Activated naive CD8-positive, alpha-beta T cell treated with anti-CD3 and anti-CD28 coated beads, Interleukin-2, amount 50 U/mL, for 16 hours (primary cell): ENCODE measurements around the gene LATS2.

Experiments
- DNase-seq: peaks from one replicate; pipeline ENCODE4 v3.0.0-alpha.2; 2020; ENCODE audit warnings: low read depth, low spot score

LATS2 gene

GRCh38 chr13:21047591-21048282, 13.6 kb downstream of the LATS2 start:
- DNase-seq: no peak

DNA sequence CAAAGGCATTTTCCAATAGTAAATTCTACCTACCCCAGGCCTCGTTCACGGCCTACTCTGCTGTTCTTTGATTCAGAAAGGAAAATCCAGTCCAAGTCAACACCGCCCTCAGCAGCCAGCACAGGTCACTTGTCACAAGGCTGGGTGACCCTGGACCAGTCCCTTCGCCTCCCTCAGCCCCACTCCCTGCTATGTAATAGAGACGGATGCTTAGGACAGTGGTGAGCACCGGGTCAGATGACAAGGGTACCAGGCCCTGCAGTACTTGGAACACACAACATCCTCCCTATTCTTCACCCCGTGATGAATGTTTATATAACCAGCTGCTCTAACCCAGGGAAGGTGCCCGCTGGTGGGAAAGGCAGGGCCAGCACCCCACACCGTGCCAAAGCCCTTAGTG, 14.3 kb downstream of the LATS2 start:
- no peak for DNase-seq

GRCh38 chr13:21046203-21046602, 15.2 kb downstream of the LATS2 start:
- DNase-seq: no peak

- no peak for DNase-seq
These were observed 16.3 kb downstream of the LATS2 start for GRCh38 chr13:21045100-21045499.

GRCh38 chr13:21043898-21044297, 17.5 kb downstream of the LATS2 start:
- DNase-seq: no peak

DNA sequence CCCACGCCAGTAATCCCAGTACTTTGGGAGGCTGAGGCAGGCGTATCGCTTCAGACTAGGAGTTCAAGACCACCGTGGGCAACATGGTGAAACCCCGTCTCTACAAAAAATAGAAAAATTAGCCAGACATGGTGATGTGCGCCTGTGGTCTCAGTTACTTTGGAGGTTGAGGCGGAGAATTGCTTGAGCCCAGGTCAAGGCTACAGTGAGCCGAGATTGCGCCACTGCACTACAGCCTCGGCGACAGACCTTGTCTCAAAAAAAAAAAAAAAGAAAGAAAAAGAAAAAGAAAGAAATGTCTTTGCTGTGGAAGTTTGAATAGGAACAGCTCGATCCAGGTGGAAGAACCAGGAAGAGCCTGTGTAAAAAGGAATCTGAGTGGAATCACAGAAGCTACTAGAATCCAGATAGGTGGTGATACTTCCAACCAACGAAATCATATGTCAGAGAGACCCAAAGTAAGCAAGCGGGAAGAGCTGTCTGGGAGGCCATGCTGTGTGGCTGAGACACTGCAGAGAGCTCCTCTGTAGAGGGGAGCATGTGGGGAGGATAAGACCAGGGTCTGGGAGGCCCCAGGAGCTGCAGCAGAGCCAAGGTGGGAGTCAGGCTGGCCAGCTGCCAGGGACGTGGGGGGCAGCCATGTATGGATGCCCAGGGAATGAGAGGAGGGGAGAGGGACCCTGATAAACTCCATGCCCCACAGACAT, 21.1 kb downstream of the LATS2 start:
- no peak for DNase-seq

- no peak for DNase-seq
These were observed 22.1 kb downstream of the LATS2 start for GRCh38 chr13:21039097-21039800.

DNA sequence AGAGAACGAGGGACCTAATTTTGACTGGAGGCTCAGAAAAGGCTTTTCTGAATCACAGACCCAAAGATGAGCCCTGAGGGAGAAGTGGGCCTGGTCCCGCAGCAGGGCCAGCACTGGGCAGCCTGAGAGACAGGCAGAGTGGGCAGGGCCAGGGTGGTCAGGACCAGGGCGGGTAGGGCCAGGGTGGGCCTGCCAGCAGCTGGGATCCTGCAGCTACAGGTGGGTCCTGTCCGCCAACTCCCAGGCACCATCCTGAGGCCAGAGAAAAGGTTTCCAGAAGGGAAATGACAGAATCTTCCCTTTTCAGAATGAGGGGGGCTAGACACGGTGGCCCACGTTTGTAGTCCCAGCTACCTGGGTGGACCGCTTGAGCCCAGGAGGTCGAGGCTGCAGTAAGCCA, 23.7 kb downstream of the LATS2 start:
- no peak for DNase-seq

DNA sequence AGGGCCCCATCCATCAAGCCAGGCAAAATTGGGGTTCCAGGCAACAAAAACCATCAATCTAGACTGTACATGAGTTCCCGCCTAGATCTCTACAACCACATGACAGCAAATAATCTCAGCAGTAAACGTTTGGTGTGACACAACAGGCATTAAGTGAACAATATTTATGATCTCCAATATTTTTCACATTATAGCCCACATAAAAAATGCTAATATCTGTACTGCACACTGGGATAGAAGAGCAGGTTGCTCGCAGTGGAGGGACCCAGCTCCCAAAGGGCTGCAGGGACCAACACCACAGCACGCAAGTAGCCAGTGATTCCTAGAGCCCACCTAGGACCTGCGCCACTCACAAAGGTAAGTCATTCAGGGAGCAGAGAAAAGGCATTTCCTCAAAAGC, 25.9 kb downstream of the LATS2 start:
- no peak for DNase-seq

DNA sequence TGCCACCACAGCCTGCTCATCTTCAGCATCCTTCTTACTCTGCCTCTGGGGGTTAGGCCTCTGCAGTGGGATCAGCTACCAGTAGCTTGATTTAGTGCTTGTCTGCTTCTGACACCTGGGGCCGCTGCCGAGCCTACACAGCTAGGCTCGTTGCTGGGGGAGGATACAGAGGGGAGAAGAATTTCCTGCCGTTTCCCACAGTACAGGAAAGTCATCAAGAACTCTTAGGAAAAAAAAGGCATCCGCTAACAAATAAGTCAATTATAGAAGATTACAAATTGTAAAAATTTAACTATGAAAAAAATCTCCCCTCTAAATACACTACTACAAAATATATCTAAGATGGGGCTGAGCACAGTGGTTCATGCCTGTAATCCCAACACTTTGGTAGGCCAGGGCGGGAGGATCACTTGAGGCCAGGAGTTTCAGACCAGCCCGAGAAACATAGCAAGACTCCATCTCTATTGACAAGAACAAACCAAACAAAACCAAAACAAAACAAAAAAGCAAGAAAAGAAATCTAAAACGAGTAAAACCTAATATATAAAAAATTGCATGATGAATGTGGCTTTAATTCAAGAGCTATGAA, 26.7 kb downstream of the LATS2 start:
- no peak for DNase-seq

DNA sequence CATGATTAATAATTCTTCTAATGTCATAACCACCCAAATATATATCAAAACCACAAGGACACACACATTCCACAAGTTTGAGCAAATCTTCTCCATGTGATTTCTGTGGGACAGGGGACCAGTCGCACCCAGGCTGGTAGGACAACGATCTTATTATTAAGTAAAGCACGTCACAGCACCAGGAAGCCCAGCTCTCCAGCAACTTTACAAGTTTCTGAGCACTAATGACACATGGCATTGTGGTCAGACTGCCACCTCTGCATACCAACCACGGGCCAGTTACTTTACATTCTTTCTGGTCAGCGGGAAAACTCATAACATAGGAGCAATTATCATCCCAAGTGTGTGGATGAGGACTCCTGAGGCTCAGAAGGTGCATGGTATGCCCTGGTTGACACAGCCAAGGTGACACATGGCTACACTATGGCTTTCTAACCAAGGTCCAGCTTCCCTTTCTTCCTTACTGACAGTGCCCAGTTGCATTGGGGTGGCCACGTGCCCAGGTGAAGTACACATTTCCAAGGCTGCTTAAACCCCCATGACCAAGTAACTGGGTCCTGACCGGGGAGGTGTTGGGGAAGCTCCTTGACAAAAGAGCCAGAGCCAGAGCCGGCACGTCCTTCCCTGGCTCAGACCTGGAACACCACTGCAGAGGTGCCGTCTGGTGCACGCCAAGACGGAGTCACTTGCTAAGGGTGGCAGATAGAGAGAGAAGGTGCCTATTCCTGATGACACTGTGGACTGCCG, 27.4 kb downstream of the LATS2 start:
- DNase-seq: no peak

- DNase-seq: no peak
These were observed 28.1 kb downstream of the LATS2 start for GRCh38 chr13:21033212-21033840.

DNA sequence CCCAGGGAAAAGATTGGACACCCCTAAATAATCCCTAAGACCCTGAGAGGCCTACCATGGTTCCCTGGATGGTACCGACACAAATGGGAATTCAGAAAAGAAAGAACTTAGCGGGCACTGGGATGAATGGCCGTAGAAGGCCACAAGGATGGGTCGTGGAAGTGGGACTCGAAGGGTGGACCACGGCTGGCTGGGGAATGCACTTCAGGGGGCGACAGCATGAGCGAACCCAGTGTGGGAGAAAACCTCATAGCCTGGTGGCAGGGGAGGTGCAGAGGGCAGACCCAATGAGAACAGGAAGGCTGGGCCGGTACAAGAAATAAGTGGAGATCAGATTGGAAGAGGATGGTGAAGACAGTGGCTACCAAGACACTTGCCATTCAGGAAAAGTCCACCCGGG, 28.7 kb downstream of the LATS2 start:
- no peak for DNase-seq

- no peak for DNase-seq
These were observed 29.7 kb downstream of the LATS2 start for GRCh38 chr13:21031594-21032275.

DNA sequence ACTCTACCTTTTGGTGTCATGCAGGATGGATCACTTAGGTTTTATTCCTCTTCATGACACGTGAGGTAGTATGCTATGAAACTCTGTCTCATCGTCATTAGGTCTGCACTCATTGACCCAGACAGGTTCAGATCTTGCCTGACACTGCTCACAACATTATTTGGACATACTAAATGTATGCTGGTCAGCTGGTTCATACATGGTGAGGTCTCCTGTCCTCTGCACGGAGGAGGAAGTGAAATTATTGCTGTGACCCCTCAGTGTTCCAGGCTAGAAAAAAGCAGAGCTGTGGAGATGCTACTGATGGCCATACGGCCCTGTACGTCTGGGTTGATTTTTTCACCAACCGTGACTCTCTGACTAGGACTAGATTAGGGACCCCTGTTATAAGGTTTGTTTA, 35.8 kb downstream of the LATS2 start:
- DNase-seq: no peak

- DNase-seq: no peak
These were observed 39.1 kb downstream of the LATS2 start for GRCh38 chr13:21022056-21022979.

DNA sequence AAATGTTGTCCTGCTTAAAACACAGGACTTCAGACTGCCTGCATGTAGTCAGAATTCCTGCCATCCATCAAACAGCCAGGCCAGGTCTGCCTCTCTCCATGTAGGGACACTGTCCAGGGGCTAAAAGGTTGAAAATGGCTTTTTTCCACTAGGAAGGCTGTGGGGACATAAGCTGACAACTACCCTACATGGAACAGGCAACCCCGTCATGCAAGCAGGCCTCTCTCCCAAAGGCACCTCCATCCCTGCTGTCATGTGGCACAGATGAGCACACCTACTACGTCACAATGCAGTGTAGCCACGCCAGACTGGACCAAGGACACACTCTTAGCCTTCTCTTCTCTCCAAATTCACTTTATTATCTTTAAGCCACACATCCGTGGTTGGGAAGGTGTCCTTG, 40.8 kb downstream of the LATS2 start:
- DNase-seq: no peak

GRCh38 chr13:21020176-21020575, 41.2 kb downstream of the LATS2 start:
- no peak for DNase-seq

DNA sequence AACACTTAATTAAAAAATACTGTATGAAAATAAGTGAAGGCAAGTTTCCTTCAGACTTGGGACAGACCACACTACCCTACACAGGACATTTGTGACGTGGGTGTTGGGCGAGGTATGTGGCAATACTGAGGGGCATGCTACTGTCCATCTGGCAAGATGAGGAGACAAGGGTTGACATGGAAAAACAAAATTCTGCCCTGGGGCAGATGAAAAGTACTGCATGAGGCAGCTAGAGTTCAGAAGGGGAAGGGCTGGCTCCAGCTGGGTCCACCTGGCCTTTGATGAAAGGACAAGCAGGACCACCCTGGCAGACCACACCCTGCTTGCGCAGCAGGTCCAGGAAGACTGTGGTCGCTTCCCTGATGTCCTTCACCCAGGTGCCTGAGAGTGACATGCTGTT, 43.2 kb downstream of the LATS2 start:
- no peak for DNase-seq

DNA sequence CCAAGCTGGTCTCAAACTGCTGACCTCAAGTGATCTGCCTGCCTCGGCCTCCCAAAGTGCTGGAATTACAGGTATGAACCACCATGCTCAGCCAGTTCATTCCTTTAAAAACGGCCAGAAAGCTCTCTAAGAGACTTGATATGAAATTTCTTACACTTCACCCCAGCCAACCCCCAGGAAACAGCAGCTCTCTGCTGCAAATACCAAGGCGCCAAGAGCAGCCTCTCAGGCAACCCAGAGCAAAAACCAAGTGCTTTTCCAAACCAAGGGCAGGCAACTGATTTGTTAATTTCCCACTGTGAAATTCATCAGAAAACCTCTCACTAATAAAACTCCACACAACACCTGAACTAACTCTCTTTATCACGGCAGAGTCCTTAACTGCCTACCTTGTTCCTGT, 44.9 kb downstream of the LATS2 start:
- no peak for DNase-seq
